ENCODE data around the gene HNRNPH1.

HNRNPH1 gene

DNA sequence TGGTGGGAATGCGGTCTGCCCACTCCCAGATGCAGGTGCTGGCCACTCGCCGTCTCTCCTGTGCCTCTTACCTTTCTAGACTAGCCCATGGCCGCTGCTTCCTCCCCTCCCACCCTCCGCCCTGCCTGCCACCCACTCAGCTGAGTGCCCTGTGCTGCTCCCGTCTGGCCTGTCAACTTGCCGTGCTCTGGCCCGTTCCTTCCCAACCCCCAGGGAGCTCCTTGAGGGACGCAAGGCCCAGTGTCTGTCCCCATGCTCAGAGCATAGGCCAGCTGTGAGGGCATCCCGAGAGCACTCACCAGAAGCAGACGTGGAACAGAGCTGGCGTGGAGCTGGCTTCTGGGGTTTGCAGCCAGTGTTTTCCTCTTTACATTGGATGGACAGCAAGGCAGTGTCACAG lies 20.2 kb downstream of the HNRNPH1 start:
- DNase-seq = no peak

DNA sequence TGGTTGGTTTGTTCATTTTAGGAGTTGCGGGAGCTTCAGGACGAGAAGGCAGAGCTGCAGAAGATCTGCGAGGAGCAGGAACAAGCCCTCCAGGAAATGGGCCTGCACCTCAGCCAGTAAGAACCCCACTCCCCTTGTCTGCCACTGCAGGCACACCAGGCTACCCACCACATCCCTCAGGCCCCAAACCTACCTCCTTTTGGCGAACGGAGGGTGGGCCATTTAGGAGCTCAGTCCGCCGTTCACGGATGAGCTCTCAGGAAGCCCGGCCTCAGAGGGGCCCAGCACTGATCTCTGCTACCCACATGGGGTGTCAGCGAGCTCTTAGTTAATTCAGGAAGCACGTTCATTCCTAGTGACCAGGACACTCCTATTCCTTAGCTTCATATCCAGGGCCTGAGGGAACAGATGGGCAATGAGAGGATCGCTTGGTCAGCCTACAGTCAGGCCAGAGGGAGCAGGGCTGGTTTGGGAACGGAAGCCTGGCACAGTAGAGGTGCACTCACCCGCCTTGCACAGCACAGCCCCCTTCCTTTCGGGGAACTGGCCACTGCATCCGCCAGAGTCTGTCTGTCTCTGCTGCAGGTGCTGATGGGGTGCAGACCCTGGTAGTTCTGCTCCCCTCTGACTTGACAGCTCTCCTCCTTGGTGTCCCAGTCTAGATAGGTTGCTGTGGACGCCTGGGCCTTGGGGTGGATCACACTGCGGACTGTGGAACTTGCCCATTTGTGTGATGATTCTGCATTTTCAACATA lies 21.4 kb downstream of the HNRNPH1 start:
- DNase-seq = no peak

DNA sequence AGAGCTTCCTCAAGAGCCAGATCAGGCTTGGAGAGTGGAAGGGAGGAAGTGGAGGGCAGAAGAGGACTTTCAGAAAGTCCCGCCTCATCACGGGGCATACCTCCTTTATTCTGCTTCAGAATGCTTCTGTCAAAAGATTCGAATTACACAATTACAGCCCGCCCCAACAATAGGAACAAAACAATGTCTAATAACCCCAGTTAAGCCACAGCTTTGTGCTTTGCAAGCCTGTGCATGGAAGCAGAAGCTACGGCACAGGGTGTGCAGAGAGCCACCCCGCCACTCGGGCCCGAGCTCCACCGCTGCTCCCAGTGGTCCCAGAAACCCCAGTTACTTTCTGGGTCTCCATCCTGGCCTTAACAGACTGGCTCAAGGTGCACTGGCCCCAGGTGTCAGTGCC lies 23.5 kb downstream of the HNRNPH1 start:
- DNase-seq = no peak

- DNase-seq = no peak
Observed at GRCh38 chr5:179599566-179599965, 23.9 kb downstream of the HNRNPH1 start.

DNA sequence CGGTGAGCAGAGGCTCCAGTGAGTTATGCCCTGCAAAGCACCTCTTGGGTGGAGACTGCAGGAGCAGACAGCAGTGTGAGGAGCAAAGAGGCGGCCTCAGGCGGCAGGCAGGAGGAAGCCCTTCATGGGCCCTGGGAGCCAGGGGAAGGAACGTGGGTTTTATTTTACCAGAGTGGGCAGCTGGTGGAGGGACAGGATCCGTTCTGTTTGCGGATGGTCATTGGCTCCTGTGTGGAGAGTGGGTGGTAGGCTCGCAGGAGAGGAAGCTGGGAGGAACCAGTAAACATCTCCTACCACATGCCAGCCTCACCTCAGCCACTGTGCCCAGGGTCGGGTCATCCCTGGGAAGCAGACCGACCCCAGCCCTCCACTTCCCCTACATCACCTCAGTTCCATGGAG lies 24.4 kb downstream of the HNRNPH1 start:
- no peak for DNase-seq

DNA sequence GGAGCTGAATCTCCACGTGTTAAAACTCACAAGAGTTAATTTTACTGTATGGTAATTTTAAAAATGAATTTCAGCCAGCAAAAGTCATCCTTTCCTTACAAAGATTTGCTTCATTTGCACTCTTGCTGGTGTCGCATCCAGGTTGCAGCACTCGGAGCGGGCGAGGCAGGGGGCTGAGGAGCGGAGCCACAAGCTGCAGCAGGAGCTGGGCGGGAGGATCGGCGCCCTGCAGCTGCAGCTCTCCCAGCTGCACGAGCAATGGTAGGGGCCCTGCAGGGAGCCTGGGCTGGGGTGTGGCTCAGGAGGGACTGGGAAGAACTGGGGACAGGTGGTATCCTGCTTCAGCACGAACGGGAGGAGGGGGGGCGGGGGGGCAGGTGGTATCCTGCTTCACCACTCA lies 27.1 kb downstream of the HNRNPH1 start:
- DNase-seq = no peak

GRCh38 chr5:179595916-179596315 lies 27.6 kb downstream of the HNRNPH1 start:
- DNase-seq = no peak

DNA sequence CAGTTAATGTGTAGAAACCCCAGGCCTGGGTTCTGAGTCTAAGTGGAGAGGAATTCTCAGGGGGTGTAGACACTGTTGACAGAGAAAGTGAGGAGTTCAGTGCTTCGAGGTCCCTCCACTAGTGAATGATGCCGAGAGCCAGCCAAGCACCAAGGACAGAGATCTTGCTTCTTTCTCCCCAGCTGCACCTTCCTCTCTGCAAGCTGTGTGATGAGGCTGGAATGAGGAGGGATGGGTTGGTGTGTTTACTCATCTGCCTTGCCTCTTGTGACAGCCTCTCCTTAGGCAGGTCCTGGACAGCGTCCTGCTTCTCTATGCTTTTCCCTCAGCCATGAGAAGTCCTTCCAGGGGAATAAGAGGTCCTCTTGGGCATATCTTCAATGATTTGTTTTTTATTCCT lies 35.3 kb downstream of the HNRNPH1 start:
- DNase-seq = no peak

- no peak for DNase-seq
Observed at GRCh38 chr5:179585941-179586401, 37.5 kb downstream of the HNRNPH1 start.

- DNase-seq = no peak
Observed at GRCh38 chr5:179577286-179577960, 46.0 kb downstream of the HNRNPH1 start.

GRCh38 chr5:179572386-179572785 lies 51.1 kb downstream of the HNRNPH1 start:
- no peak for DNase-seq

DNA sequence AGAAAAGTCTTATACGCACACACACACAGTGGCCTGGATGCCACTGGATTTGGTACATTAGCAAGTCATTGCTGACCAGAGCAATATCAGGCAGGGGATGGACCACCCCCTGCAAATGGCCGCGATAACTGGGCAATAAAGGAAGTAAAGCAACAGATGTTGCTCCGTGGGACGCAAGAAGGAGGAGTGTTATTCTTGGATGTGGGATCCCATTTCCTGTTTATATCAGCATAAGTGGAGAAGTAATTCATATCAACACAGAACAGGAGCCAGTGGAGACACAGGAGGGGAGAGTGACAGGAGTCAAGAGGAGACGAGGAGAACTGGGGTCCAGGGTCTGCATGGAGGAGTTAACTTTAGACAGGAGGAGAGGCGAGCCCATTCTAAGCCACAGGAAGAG lies 54.8 kb downstream of the HNRNPH1 start:
- DNase-seq = no peak

- no peak for DNase-seq
Observed at GRCh38 chr5:179564526-179564925, 58.9 kb downstream of the HNRNPH1 start.

Data from activated CD4-positive, alpha-beta T cell treated with anti-CD3 and anti-CD28 coated beads, Interleukin-2, amount 50 U/mL, for 4 hours (primary cell).